SK-N-SH (cell line): ENCODE measurements around the gene AP4S1.

Source experiments
- CTCF ChIP-seq: fragments of 200-600 bp; sonication (generic); IDR thresholded peaks from 2 replicates; pipeline ENCODE4 v1.6.1; 2017; ENCODE audit warnings: antibody characterized with exemption, mild to moderate bottlenecking, moderate library complexity
- EP300 ChIP-seq, 2 experiments: IDR thresholded peaks; 2 replicates each; pipeline versions ENCODE4 v1.4.0 to v1.6.1; 2012; ENCODE audit warnings: borderline replicate concordance in 1 of 2, low read depth in 1 of 2, low read length in 1 of 2
- JUND ChIP-seq: IDR thresholded peaks from 2 replicates; pipeline ENCODE4 v1.4.0; 2012
- REST ChIP-seq: IDR thresholded peaks from 2 replicates; pipeline ENCODE4 v1.6.1; 2012; ENCODE audit warnings: mild to moderate bottlenecking, low read depth, low read length, moderate library complexity

- TF ChIP-seq CTCF (no peak), REST (no peak), JUND (no peak), EP300 (IDR thresholded peaks at IDR 0.05; ENCODE audit: borderline replicate concordance in 1 of 2, low read depth in 1 of 2, low read length in 1 of 2) (no peak)
These were observed 49.7 kb downstream of the AP4S1 start for GRCh38 chr14:31075144-31075543.
